NK-92 (cell line): ENCODE measurements around the gene PDCD4.

Experiments used
- DNase-seq: peaks from one replicate; lab custom pipeline; 2025; ENCODE audit not compliant: unreplicated experiment; lab: John Stamatoyannopoulos, UW

Gene PDCD4

DNA sequence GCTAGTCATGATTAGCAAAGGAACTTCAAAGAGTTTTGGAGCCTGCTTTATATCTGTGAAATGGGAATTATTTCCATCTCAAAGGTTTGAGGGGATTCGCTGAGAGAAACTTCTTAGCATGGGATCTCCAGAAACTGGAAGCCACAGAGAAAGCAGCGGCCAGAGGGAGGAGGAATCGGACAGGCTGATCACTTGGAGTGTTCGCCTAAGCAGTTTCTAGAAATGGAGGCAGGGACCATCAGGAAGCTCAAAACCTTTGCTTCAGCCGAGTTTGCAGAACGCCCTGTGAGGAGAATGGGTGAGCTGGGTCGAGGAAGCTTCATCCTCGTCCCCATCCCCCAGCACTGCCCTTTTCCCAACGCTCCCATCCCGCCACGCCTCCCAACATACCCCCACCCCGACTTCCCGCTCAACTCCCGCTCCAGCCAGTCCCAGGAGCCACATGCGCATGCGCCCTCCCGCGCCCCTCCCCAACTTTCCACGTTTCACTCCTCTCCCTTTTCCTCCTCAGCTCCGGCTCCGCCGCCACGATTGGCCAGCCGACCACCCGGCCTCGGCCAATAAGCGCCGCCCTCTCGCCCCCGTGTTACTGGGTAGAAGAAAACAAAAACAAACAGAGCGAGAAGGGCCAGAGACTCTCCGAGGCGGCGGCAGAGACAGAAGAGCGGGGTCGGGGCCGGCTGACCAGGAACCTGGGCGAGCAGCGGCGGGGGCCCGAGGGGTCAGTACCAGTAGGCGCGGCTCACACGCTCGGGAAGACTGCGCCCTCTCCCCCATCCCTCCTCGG lies at the start of gene PDCD4:
PDCD4 (plus strand) TSS at position 631 of the 787 bp plus-strand sequence. CDS start 4,100 bp downstream, outside the sequence.
- peak; percentile 78 for DNase-seq

DNA sequence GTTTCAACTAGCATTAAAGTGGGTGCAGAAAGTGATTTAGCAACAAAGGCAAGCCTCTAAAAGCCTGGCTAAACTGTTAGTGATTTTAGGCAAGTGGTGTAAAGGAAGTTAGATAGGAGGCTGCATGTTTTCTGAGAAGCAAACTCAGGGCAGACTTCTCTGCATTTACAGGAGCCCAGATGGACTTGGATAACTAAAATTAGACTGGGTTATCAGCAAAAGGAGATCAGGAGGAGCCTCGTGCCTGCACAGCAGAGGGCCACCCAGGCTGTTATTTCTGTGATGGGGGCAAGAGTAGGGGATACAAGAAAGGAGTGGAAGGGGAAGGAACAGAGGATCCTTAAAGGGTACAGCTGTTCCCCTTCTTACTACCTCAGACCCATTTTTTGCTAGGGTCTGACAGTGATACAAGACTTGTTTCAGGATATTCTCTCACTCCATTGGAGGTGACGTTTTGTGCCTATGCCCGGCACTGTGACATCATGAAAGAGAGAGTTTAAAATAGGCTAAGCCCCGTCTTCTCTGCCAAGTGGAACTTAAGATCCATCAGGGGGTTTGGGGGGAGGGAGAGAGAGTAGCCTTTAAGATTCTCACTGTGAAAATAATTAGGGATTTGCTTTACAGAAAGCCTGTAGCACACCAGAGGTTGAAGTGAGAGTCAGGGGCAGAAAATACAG lies 49.6 kb upstream of the PDCD4 start:
- DNase-seq: no peak

GRCh38 chr10:110822712-110823311 lies 48.9 kb upstream of the PDCD4 start:
- DNase-seq: no peak

- DNase-seq: no peak
Measured at GRCh38 chr10:110824152-110824441, 47.6 kb upstream of the PDCD4 start.

GRCh38 chr10:110824660-110825059 lies 47.1 kb upstream of the PDCD4 start:
- no peak for DNase-seq

- no peak for DNase-seq
Measured at GRCh38 chr10:110825508-110825907, 46.2 kb upstream of the PDCD4 start.

- DNase-seq: no peak
Measured at GRCh38 chr10:110827410-110827809, 44.3 kb upstream of the PDCD4 start.

GRCh38 chr10:110827875-110828274 lies 43.9 kb upstream of the PDCD4 start:
- no peak for DNase-seq

DNA sequence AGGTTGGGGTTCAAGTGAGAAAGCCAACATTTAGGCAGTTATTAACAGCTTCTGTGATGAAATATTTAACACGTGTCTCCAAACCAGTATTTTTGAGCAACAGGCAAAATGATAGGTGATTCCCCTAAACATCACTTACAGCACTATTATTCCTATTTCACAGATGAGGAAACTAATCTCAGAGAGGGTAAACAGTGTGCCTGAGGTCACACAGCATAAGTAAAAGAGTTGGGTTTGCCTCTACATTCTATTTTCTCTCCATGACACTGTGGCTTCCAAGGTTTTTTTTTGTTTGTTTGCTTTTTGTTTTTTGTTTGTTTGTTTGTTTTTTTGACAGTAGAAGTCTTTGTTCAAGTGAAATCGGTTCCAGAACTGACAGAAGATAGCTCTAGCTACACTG lies 43.2 kb upstream of the PDCD4 start:
- no peak for DNase-seq

DNA sequence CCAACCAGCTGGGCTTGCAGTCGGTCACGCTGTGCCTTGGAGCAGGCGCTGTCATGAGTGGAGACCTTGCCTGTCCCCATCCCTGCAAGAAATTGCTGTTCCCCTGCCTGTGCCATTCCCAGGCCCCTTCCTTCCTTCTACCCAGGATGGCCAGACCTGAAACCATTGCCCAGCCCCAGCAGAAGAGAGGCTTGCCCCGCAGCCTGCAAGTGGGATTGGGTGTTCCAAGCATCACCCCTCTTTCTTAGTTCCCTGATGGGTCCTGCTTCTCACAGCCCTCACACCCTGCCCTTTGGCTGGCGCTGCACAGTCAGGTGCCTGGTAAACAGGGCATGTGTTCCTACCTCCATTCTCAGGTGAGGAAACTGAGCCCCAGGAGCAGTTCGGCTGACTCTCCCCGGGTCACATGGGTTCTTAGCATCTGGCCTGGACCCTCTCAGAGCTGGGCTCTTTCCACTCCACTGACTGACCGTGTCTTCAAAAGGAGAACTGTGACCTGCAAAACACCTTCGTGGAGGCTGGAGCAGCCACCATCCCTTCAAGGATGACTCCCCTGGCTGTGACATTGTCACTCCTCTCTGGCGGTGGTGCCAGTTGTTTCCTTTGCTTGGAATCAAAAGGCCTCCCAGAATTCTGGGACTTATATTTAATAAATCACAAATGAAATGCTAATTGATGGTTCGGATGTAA lies 41.9 kb upstream of the PDCD4 start:
- no peak for DNase-seq

DNA sequence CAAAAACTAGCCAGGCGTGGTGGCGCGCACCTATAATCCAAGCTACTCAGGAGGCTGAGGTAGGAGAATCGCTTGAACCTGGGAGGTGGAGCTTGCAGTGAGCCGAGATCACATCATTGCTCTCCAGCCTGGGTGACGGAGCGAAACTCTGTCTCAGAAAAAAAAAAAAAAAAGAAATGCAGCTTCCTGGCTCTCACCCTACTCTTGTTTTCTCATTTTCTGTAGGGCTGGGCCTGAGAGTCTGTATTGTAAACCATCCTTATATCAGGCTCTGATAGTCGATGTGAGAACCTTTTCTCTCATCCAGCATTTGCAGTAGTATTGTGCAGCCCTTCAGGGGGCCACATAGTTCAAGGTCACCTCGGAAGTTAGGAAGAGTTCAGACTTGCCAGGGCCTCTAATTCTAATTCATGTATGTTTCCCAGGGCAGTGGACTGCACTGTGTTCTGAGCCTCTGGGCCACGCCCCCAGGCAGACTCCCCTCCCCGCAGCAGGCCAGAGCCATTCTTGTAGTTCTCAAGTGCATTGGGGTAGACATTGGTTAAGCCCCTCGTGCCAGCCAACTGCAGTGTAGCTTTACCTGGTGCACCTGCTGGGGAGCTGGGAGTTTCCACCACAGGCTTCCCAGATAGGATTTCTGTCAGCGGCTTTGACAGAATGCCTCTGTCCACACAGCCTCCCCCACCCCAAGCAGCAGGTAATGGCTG lies 38.3 kb upstream of the PDCD4 start:
- no peak for DNase-seq

- DNase-seq: no peak
Measured at GRCh38 chr10:110833941-110834628, 37.6 kb upstream of the PDCD4 start.

DNA sequence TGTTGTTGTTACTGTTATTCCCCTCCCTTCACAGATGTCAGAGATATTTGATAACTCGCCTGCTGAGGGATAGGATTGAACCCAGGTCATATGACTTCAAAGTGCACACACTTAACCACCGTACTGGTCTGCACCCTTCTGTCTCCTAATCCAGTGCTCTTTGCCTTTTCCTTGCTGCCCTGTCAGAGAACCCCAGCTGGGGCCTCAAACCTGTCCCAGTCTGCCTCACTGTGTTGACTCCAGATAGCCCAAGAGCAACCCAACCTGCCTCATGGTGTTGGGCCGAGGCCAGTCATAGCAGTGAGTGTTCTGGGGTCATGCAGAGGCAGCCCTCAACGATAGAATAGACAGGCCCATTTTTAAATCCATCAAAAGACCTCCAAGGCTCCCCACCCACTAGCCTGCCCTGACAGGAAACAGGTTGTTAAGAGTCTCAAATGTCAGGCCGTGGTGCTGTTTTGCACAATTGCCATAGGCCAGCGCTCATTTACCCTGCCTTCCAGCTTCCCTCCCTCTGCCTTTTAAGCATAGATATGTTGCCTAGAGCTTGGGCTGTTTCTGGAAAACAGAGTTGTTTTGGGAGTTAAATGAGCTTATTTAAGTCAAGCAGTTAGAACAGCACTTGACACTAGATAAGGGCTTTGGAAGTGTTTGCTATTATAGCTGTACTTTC lies 37.0 kb upstream of the PDCD4 start:
- DNase-seq: no peak

DNA sequence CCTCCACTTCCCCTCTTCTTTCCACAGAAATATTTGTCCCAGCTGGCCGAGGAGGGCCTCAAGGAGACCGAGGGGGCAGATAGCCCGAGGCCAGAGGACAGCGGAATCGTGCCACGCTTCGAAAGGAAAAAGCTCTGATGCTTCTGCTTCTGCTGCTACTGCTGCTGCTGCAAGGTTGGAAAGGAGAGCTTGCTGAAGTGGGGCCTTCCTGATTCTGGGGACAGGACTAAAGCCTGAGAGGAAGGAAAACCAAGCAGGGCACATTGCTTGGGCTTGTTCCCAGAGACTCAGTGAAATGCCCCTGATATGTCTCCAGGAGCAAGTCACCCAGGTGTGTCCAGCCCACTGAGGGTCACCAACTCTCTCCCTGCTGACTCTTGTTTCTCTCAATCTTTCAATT lies 35.9 kb upstream of the PDCD4 start:
- no peak for DNase-seq

GRCh38 chr10:110836706-110837105 lies 35.0 kb upstream of the PDCD4 start:
- no peak for DNase-seq

DNA sequence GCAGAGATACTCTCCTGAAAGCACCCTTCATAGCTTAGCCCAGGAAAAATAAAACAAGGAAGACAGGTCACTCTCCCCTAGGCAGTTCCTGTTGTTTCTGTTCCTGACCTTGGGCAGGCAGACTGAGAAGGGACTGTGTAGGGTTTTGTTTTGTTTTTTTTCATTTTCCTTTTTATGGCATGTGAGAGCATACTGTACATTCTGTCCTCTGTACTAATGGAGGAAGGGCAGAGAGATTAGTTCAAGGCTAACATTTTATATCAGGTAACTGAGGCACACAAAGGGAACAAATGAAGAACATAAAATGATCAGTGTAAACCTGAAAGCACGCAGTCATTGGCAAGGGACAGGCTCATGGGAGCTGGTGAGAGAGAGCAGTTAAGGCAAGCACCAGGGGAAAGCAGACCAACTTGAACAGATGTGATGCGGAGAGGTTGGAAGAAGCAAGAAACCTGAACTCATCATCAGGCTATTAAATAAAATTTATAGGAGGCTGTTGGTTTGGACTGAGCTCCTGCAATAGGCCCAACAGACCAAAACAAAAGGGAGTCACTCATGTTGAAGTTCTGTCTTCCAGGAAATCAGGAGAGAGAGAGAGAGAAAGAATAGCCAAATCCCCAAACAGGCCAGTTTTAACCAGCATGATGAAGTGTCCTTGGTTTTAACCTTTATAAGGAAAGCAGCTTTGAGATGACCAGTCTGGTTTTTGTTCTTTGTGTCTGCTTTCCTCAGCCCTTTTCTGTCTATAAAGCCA lies 34.1 kb upstream of the PDCD4 start:
- no peak for DNase-seq

DNA sequence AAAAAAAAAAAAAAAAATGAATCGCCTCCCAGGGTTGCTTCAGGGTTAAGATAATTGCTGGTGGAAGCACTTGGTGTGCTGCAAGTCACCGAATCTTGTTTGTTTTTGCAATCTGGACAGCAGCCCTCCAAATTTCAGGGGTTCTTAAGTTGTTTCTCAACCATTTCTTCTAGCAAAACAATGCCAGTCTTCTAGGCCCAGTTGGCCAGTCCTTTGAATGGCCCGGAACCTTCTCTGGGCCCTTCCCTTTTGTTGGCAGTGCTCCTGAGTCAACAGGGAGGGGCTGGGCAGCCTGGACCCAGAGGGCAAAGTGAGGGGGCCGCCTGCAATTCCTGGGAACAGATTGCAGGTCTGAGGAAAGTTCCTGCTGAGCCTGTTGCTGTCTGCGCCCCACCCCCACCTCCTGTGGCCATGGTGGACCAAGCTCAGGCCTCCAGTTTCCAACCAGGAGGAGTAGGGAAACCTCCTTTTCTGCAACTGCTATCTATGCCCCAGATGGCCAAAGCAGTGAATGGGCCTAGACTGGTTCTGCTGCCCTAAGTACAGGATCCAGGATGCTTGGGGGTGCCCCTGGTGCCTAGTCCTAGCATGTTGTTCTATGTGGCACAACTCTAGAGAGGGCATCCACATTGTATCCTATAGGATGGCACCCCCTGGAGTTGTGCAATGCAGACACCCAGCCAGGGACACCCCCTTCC lies 31.4 kb upstream of the PDCD4 start:
- DNase-seq: no peak

- DNase-seq: no peak
Measured at GRCh38 chr10:110840923-110841428, 30.8 kb upstream of the PDCD4 start.
